HepG2 (cell line): ENCODE measurements around the gene ZNF440. TPM values are rescaled to one million over a fixed set of nuclear protein-coding genes. Genes with fewer than 3 reads are reported as not detected.
A peak's percentile ranks its signal among the peaks of the same experiment; 100 is the strongest.

Experiments
- ATAC-seq: fragments of 200-7000 bp; cut with Tn5 transposase; 3 replicates; pipeline ENCODE4 v1.9.1; 2020; ENCODE audit warnings: mild to moderate bottlenecking, moderate library complexity
- BruUV-seq: library from RNA; stranded (reverse); fragments of 400-500 nt; replicated peaks from 2 replicates; lab custom pipeline; 2021; lab: Mats Ljungman, UMichigan
- CTCF ChIA-PET: fragments of 300-600 bp; formaldehyde crosslinking; extraction: SDS; loops from one replicate; lab custom pipeline; 2021; ENCODE audit warnings: low total read pairs, inconsistent platforms, low intra/inter-chr PET ratio; lab: Yijun Ruan, JAX
- POLR2A ChIA-PET: fragments of 350-600 bp; sonication (Branson Sonifier 250); formaldehyde crosslinking; loops from one replicate; lab custom pipeline; 2020; ENCODE audit warnings: antibody characterized with exemption, inconsistent platforms; lab: Yijun Ruan, JAX
- DNase-seq: peaks from one replicate; pipeline ENCODE4 v3.0.0-alpha.2; 2015; ENCODE audit warnings: low spot score
- FAIRE-seq: peaks from 3 replicates; lab custom pipeline; 2011; peaks lifted over from hg19 to GRCh38; lab: Jason Lieb, UNC
- H2AFZ ChIP-seq: one replicate; pipeline ENCODE4 v1.6.1; 2011; ENCODE audit warnings: low read length, inconsistent platforms
- H3K27ac ChIP-seq: fragments of 300-600 bp; 3 replicates; pipeline ENCODE4 v1.8.0; 2011; ENCODE audit warnings: mixed run types, mild to moderate bottlenecking, mixed read lengths, low read length, inconsistent platforms; ENCODE audit not compliant: insufficient read depth; ENCODE audit errors: extremely low read length
- H3K27me3 ChIP-seq, 2 experiments: fragments of 200-600 bp in 1 of 2; 2 replicates in 1 of 2; 3 replicates in 1 of 2; pipeline versions ENCODE4 v1.6.0 to v1.8.0; 2011; ENCODE audit warnings: low read length in 2 of 2, mild to moderate bottlenecking in 2 of 2, moderate library complexity in 2 of 2, inconsistent platforms in 1 of 2; ENCODE audit not compliant: insufficient read depth in 2 of 2, control insufficient read depth in 1 of 2
- H3K36me3 ChIP-seq, 2 experiments: fragments of 200-600 bp in 1 of 2; replicated peaks in 1 of 2; 2 replicates in 1 of 2; 3 replicates in 1 of 2; pipeline versions ENCODE4 v1.5.1 to v1.8.0; 2011; ENCODE audit warnings: low read length in 2 of 2, inconsistent platforms in 1 of 2; ENCODE audit not compliant: insufficient read depth in 2 of 2, control insufficient read depth in 1 of 2
- H3K4me1 ChIP-seq: 2 replicates; pipeline ENCODE4 v1.5.1; 2012; ENCODE audit warnings: low read length, inconsistent platforms; ENCODE audit not compliant: insufficient read depth
- H3K4me2 ChIP-seq: 2 replicates; pipeline ENCODE4 v1.6.0; 2011; ENCODE audit warnings: low read depth, low read length, inconsistent platforms
- H3K4me3 ChIP-seq, 3 experiments: fragments of 200-600 bp in 1 of 3; sonication (generic), shearing (Covaris generic) in 1 of 3; replicated peaks in 1 of 3; 2 replicates each; pipeline ENCODE4 v1.5.1; 2011 to 2016; ENCODE audit warnings: low read length in 3 of 3, inconsistent platforms in 2 of 3, low read depth in 2 of 3, mild to moderate bottlenecking in 2 of 3, control low read depth in 1 of 3, mixed read lengths in 1 of 3; ENCODE audit not compliant: insufficient read depth in 1 of 3
- H3K79me2 ChIP-seq: one replicate; pipeline ENCODE4 v1.6.1; 2011; ENCODE audit warnings: low read length, inconsistent platforms; ENCODE audit not compliant: insufficient read depth
- H3K9ac ChIP-seq: 2 replicates; pipeline ENCODE4 v1.6.0; 2011; ENCODE audit warnings: mild to moderate bottlenecking, low read depth, low read length, inconsistent platforms; ENCODE audit not compliant: insufficient read depth
- H3K9me3 ChIP-seq: 2 replicates; pipeline ENCODE4 v1.5.1; 2012; ENCODE audit warnings: mild to moderate bottlenecking, low read length
- H4K20me1 ChIP-seq: 2 replicates; pipeline ENCODE4 v1.6.0; 2011; ENCODE audit warnings: inconsistent platforms, mild to moderate bottlenecking, low read length, moderate library complexity; ENCODE audit not compliant: insufficient read depth
- AHR ChIP-seq: IDR thresholded peaks from 2 replicates; pipeline ENCODE4 v1.6.1; 2018; ENCODE audit warnings: missing genetic modification reagents, missing compliant biosample characterization
- CCDC6 ChIP-seq: sonication (generic); formaldehyde crosslinking; IDR thresholded peaks from 2 replicates; pipeline ENCODE4 v1.8.1; 2022; ENCODE audit warnings: mild to moderate bottlenecking, missing genetic modification reagents, moderate library complexity
- FOSL2 ChIP-seq: sonication (generic); formaldehyde crosslinking; IDR thresholded peaks from 2 replicates; pipeline ENCODE4 v1.4.0; 2020; ENCODE audit warnings: missing genetic modification reagents
- HNF4A ChIP-seq: sonication (generic); formaldehyde crosslinking; IDR thresholded peaks from 2 replicates; pipeline ENCODE4 v1.4.0; 2020; ENCODE audit warnings: missing genetic modification reagents
- JDP2 ChIP-seq: sonication (generic); formaldehyde crosslinking; IDR thresholded peaks from 2 replicates; pipeline ENCODE4 v1.8.1; 2022; ENCODE audit warnings: missing genetic modification reagents, borderline replicate concordance
- MXD4 ChIP-seq: IDR thresholded peaks from 2 replicates; pipeline ENCODE4 v1.6.1; 2016; ENCODE audit warnings: mild to moderate bottlenecking, missing biosample characterization, missing genetic modification reagents
- PAXIP1 ChIP-seq: sonication (generic); formaldehyde crosslinking; conservative IDR thresholded peaks from 2 replicates; pipeline ENCODE4 v1.4.0; 2020; ENCODE audit warnings: mild to moderate bottlenecking, missing genetic modification reagents, moderate library complexity
- POLR2A ChIP-seq, 2 experiments: IDR thresholded peaks; 2 replicates each; pipeline ENCODE4 v1.6.1; 2011; ENCODE audit warnings: low read depth in 2 of 2, low read length in 2 of 2, mild to moderate bottlenecking in 1 of 2, moderate library complexity in 1 of 2; ENCODE audit not compliant: insufficient read depth in 1 of 2
- SCMH1 ChIP-seq: sonication (generic); formaldehyde crosslinking; IDR thresholded peaks from 2 replicates; pipeline ENCODE4 v1.9.0; 2021; ENCODE audit warnings: missing genetic modification reagents, mild to moderate bottlenecking, borderline replicate concordance
- SIN3A ChIP-seq: IDR thresholded peaks from 2 replicates; pipeline ENCODE4 v1.6.1; 2011; ENCODE audit warnings: low read depth, mild to moderate bottlenecking, control low read depth, low read length, borderline replicate concordance
- SNAPC2 ChIP-seq: sonication (generic); formaldehyde crosslinking; IDR thresholded peaks from 2 replicates; pipeline ENCODE4 v1.8.1; 2022; ENCODE audit warnings: mild to moderate bottlenecking, missing genetic modification reagents
- TGIF2 ChIP-seq: IDR thresholded peaks from 2 replicates; pipeline ENCODE4 v1.6.1; 2016; ENCODE audit warnings: control low read depth, missing compliant biosample characterization
- ZBTB49 ChIP-seq: sonication (generic); formaldehyde crosslinking; IDR thresholded peaks from 2 replicates; pipeline ENCODE4 v1.4.0; 2020; ENCODE audit warnings: missing genetic modification reagents, borderline replicate concordance
- ZBTB7B ChIP-seq: sonication (generic); formaldehyde crosslinking; IDR thresholded peaks from 2 replicates; pipeline ENCODE4 v1.4.0; 2020; ENCODE audit warnings: missing genetic modification reagents
- ZMAT5 ChIP-seq: sonication (generic); formaldehyde crosslinking; IDR thresholded peaks from 2 replicates; pipeline ENCODE4 v1.5.0; 2020; ENCODE audit warnings: mild to moderate bottlenecking, low read depth, missing genetic modification reagents, borderline replicate concordance
- ZNF34 ChIP-seq: sonication (generic); formaldehyde crosslinking; IDR thresholded peaks from 2 replicates; pipeline ENCODE4 v1.4.0; 2020; ENCODE audit warnings: mild to moderate bottlenecking, missing genetic modification reagents, borderline replicate concordance
- ZNF580 ChIP-seq: IDR thresholded peaks from 2 replicates; pipeline ENCODE4 v1.6.1; 2016; ENCODE audit warnings: low read depth, borderline replicate concordance
- ZNF674 ChIP-seq: sonication (generic); formaldehyde crosslinking; IDR thresholded peaks from 2 replicates; pipeline ENCODE4 v1.5.0; 2020; ENCODE audit warnings: low read depth, mild to moderate bottlenecking, missing genetic modification reagents
- ZNF678 ChIP-seq: sonication (generic); formaldehyde crosslinking; IDR thresholded peaks from 2 replicates; pipeline ENCODE4 v1.4.0; 2020; ENCODE audit warnings: mild to moderate bottlenecking, missing genetic modification reagents
- WGBS: methylation state at CpG from one replicate; pipeline ENCODE4 v1.1.6; 2017; ENCODE audit warnings: low lambda C conversion rate; 5-methylcytosine and 5-hydroxymethylcytosine counted together
- in situ Hi-C: cut with HindIII; loops from 2 replicates; pipeline ENCODE4 v1.10.0; 2017; ENCODE audit warnings: low pct_unique_long_range_greater_than_20kb; ENCODE audit not compliant: extremely low pct_ligation_motif_present
- intact Hi-C: fragments of 100-400 bp; cut with micrococcal nuclease; formaldehyde crosslinking; loops from one replicate; pipeline ENCODE4 v1.10.0; 2022; ENCODE audit not compliant: unreplicated experiment
- polyA plus RNA-seq, 8 experiments: library from polyadenylated mRNA; depleted of rRNA in 3 of 8; stranded (reverse) in 7 of 8; unstranded in 1 of 8; fragments of >200 nt; fragmentation: Illumina TruSeq in 4 of 8; extraction: Trizol in 4 of 8; gene quantifications; 2 replicates each; pipeline versions ENCODE4 v1.2.1 to v1.2.3, GENCODE V29; 2011 to 2016; ENCODE audit warnings: low read depth in 4 of 8, missing spikeins in 1 of 8, mixed read lengths in 1 of 8; ENCODE audit not compliant: insufficient read depth in 1 of 8
- total RNA-seq, 5 experiments: library from RNA; depleted of rRNA; stranded (reverse); fragments of >200 nt; fragmentation: Illumina TruSeq; extraction: Trizol; gene quantifications; 2 replicates each; pipeline ENCODE4 v1.2.3, GENCODE V29; 2016; ENCODE audit warnings: low read depth in 1 of 5

Gene ZNF440
- total and polyA plus RNA-seq, 2 of the 13 experiments (the other 11 are each of a cell fraction or from before 2014, with no cell fraction given): 2.7 to 12.4 TPM

GRCh38 chr19:11767633-11768133, 46.4 kb upstream of the ZNF440 start:
- no peaks in the 10 kb centered on the region for H3K36me3 ChIP-seq
- FAIRE-seq: peak; percentile 80
- in situ Hi-C loops (no loop called here), intact Hi-C loops (loop anchor here (2.0 kb wide), 1 partner anchor 29 kb away; the partner anchor contains the start of gene ZNF823)
- H3K4me2 ChIP-seq: peak overlapping the region; percentile 78
- H3K27me3 ChIP-seq: no peaks in the 10 kb centered on the region; a peak in 2 of 5 replicates
- peaks cover 40% of the 10 kb centered on the region for H3K4me1 ChIP-seq
- H3K79me2 ChIP-seq: peaks cover 26% of the 10 kb centered on the region
- peak overlapping the region; percentile 85 for H3K27ac ChIP-seq
- no peaks in the 10 kb centered on the region for H3K9me3 ChIP-seq
- DNase-seq: peak; percentile 72
- peak overlapping the region; percentile 72 to 89 (median 81) for H3K4me3 ChIP-seq
- POLR2A ChIA-PET: interaction anchor here (1.4 to 1.6 kb wide), 2 partner anchors 30 kb away, joined by 7 to 15 read pairs; partner anchors contain the start of genes ZNF491 and ZNF823
- no TSS peak for BruUV-seq
- CTCF ChIA-PET: no interaction called here
- H2AFZ ChIP-seq: no peak overlapping the region
- peak; percentile 87 for ATAC-seq
- 4% methylated on average over 10 of the region's 20 CpGs for WGBS
- no peaks in the 10 kb centered on the region; the same call in 1 of the 2 replicates for H4K20me1 ChIP-seq
- peak overlapping the region; percentile 81 for H3K9ac ChIP-seq
- peak; percentile 57 to 86 for TF ChIP-seq POLR2A (IDR thresholded peaks at IDR 0.05; ENCODE audit: insufficient read depth in 1 of 2, low read depth in 2 of 2, low read length in 2 of 2)
- TF ChIP-seq CCDC6 (CRISPR knock-in tag): 0 out of 2 replicates have a peak, but pooled peaks have one; percentile 11
- peak; percentile 69; the same call in 1 of the 2 replicates for TF ChIP-seq SIN3A
- TF ChIP-seq AHR (CRISPR knock-in tag): peak; percentile 40; the same call in 1 of the 2 replicates
- TF ChIP-seq ZMAT5 (CRISPR knock-in tag): no peak
- TF ChIP-seq ZNF34: no peak
- peak; percentile 38; the same call in 1 of the 2 replicates for TF ChIP-seq FOSL2
- TF ChIP-seq ZNF674 (CRISPR knock-in tag): 0 out of 2 replicates have a peak, but pooled peaks have one; percentile 65
- TF ChIP-seq HNF4A (CRISPR knock-in tag): peak; percentile 40
- no peak for TF ChIP-seq SCMH1 (CRISPR knock-in tag)
- no peak for TF ChIP-seq ZBTB49 (CRISPR knock-in tag)
- 0 out of 2 replicates have a peak, but pooled peaks have one; percentile 40 for TF ChIP-seq SNAPC2 (CRISPR knock-in tag)
- TF ChIP-seq ZBTB7B (CRISPR knock-in tag): peak; percentile 31; the same call in 1 of the 2 replicates
- peak; percentile 78; the same call in 1 of the 2 replicates for TF ChIP-seq TGIF2 (CRISPR knock-in tag)
- no peak for TF ChIP-seq ZNF678
- TF ChIP-seq MXD4: peak; percentile 59; the same call in 1 of the 2 replicates
- peak; percentile 42 for TF ChIP-seq PAXIP1 (CRISPR knock-in tag)
- TF ChIP-seq JDP2: no peak
- 0 out of 2 replicates have a peak, but pooled peaks have one; percentile 24 for TF ChIP-seq ZNF580
